CD4-positive, CD25-positive, alpha-beta regulatory T cell (primary cell): ENCODE results near the gene STX8. TPM values are rescaled to one million over a fixed set of nuclear protein-coding genes. Genes with fewer than 3 reads are reported as not detected.

Experiments
- ATAC-seq, 2 donors: fragments of 150-1000 bp; cut with Tn5 transposase; one replicate each; pipeline ENCODE4 v1.10.0; 2021; ENCODE audit warnings: low read depth in 2 of 2, moderate number of reproducible peaks in 2 of 2, moderate library complexity in 1 of 2
- DNase-seq, 3 donors: peaks; one replicate each; pipeline versions ENCODE4 v3.0.0 to v3.0.0-alpha.2; 2012 to 2022; ENCODE audit warnings: mixed read lengths in 1 of 3
- H3K27ac ChIP-seq: one replicate; pipeline ENCODE4 v1.7.0; 2013; ENCODE audit warnings: mild to moderate bottlenecking, low read length; ENCODE audit not compliant: insufficient read depth, poor library complexity, severe bottlenecking
- H3K27me3 ChIP-seq: one replicate; pipeline ENCODE4 v1.7.0; 2013; ENCODE audit warnings: low read length; ENCODE audit not compliant: control insufficient read depth, insufficient read depth
- H3K36me3 ChIP-seq: one replicate; pipeline ENCODE4 v1.7.0; 2013; ENCODE audit warnings: mild to moderate bottlenecking, low read length, moderate library complexity; ENCODE audit not compliant: control insufficient read depth, insufficient read depth
- H3K4me1 ChIP-seq: 2 replicates; pipeline ENCODE4 v1.7.0; 2013; ENCODE audit warnings: mild to moderate bottlenecking, low read length; ENCODE audit not compliant: insufficient read depth, control insufficient read depth, poor library complexity, severe bottlenecking
- H3K4me3 ChIP-seq: one replicate; pipeline ENCODE4 v1.7.0; 2013; ENCODE audit warnings: low read depth, mild to moderate bottlenecking, low read length, moderate library complexity
- H3K9me3 ChIP-seq, 2 experiments: 1 replicate in 1 of 2; 2 replicates in 1 of 2; pipeline ENCODE4 v1.7.0; 2013; ENCODE audit warnings: low read length in 2 of 2, mild to moderate bottlenecking in 1 of 2, moderate library complexity in 1 of 2; ENCODE audit not compliant: control insufficient read depth in 2 of 2
- H3K27ac Mint-ChIP-seq, 3 donors: one replicate each; pipeline ENCODE4 v1.8.0; 2020 to 2022; ENCODE audit warnings: mild to moderate bottlenecking in 3 of 3, mixed read lengths in 3 of 3, moderate library complexity in 2 of 3
- H3K27me3 Mint-ChIP-seq: one replicate; pipeline ENCODE4 v1.8.0; 2022; ENCODE audit warnings: mild to moderate bottlenecking, mixed read lengths
- H3K36me3 Mint-ChIP-seq: one replicate; pipeline ENCODE4 v1.8.0; 2020; ENCODE audit warnings: mixed read lengths
- H3K4me1 Mint-ChIP-seq, 4 donors: one replicate each; pipeline ENCODE4 v1.8.0; 2020 to 2022; ENCODE audit warnings: mixed read lengths in 4 of 4, mild to moderate bottlenecking in 1 of 4
- H3K4me3 Mint-ChIP-seq, 4 donors: one replicate each; pipeline ENCODE4 v1.8.0; 2020 to 2022; ENCODE audit warnings: mild to moderate bottlenecking in 4 of 4, mixed read lengths in 4 of 4, moderate library complexity in 3 of 4
- H3K9me3 Mint-ChIP-seq, 7 donors: one replicate each; pipeline ENCODE4 v1.8.0; 2020 to 2022; ENCODE audit warnings: mixed read lengths in 7 of 7, mild to moderate bottlenecking in 3 of 7, moderate library complexity in 2 of 7
- polyA plus RNA-seq, 4 donors: library from polyadenylated mRNA; unstranded; fragments of 300-500 nt; fragmentation: Illumina TruSeq; gene quantifications; one replicate each; pipeline ENCODE4 v1.2.3, GENCODE V29; 2021
- total RNA-seq: library from RNA; stranded (reverse); gene quantifications from one replicate; pipeline ENCODE4 v1.2.3, GENCODE V29; 2022

Gene STX8
- total and polyA plus RNA-seq, 5 donors from 2014 or later = 83.7 to 214 (median 170) TPM

DNA sequence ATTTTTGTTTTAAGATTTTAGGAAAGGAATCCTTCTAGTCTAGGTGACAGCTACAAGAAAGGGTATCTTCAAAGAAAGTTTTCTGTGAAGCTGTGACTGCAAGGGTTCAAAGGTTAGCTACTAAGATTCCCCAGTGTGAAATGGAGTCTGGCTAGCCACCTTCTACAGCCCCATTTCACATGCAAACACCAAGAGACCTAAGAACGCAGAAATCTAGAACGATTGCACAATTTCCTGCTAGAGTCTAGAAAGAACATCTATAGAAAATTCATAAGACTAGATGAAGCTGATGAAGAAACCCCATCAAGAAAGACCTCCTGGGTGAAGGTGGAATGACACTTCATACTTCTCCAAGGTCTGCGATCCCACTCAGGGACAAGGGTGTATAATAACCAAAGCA, 77.1 kb downstream of the STX8 start:
- H3K27ac Mint-ChIP-seq = no peak overlapping the region
- H3K9me3 Mint-ChIP-seq = peaks cover 0 to 1% (median 0%) of the 10 kb centered on the region in 7 donors

DNA sequence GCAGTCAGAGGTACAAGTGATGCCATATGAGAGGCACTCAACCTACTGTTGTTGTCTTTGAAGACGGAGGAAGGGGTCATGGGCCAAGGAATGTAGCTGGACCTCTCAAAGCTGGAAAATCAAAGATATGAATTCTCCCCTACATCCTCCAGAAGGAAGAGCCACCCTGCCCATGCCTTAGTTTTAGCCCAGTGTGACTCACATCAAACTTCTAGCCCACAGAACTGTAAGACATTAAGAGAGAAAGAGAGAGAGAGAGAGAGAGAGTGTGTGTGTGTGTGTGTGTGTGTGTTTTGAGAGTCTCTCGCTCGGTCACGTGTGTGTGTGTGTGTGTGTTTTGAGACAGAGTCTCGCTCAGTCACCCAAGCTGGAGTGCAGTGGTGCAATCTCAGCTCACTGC, 87.1 kb downstream of the STX8 start:
- Histone ChIP-seq H3K36me3 (peaks cover 15% of the 10 kb centered on the region), H3K4me1 (no peaks in the 10 kb centered on the region), H3K27me3 (no peaks in the 10 kb centered on the region), H3K4me3 (no peak overlapping the region), H3K27ac (no peak overlapping the region), H3K9me3 (no peaks in the 10 kb centered on the region)
- no peak overlapping the region for H3K4me3 Mint-ChIP-seq
- ATAC-seq = no peak
- peaks cover 0 to 2% (median 0%) of the 10 kb centered on the region in 7 donors for H3K9me3 Mint-ChIP-seq
- H3K36me3 Mint-ChIP-seq = peaks cover 67% of the 10 kb centered on the region
- H3K27me3 Mint-ChIP-seq = no peaks in the 10 kb centered on the region
- peak overlapping the region in 1 of 3 donors; percentile 68 for H3K27ac Mint-ChIP-seq
- peaks cover 0 to 6% (median 1%) of the 10 kb centered on the region in 4 donors for H3K4me1 Mint-ChIP-seq
- DNase-seq = no peak

More for the DNA sequence above, 77.1 kb downstream of the STX8 start:
- Histone ChIP-seq H3K27me3 (no peaks in the 10 kb centered on the region), H3K4me3 (no peak overlapping the region), H3K4me1 (no peaks in the 10 kb centered on the region), H3K36me3 (peaks cover 12% of the 10 kb centered on the region), H3K9me3 (no peaks in the 10 kb centered on the region), H3K27ac (no peak overlapping the region)
- Mint-ChIP-seq H3K27me3 (no peaks in the 10 kb centered on the region), H3K36me3 (peaks cover 34% of the 10 kb centered on the region), H3K4me1 (peaks cover 0 to 4% (median 0%) of the 10 kb centered on the region in 4 donors), H3K4me3 (no peak overlapping the region)
- DNase-seq (no peak), ATAC-seq (no peak)

DNA sequence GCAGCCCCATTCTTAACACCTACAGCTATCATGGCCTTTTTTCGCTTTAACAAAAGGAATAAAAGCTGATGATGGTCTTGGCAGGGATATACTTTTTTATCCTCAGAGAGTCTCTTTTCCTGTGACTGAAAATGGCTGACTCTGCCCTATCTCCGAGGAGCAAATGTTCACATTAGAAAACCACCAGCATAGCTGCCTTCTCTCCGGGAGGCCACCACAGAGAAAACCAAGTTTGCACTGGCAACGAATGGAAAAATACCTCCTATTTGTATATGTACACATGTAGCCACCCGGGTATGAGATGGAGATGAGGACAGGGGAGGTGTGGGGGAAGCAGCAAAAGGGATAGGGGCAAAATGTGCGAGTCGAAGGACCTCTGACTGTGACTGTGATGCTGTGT, 88.2 kb downstream of the STX8 start:
- Mint-ChIP-seq H3K27ac (peak overlapping the region in 1 of 3 donors; percentile 47), H3K36me3 (peaks cover 66% of the 10 kb centered on the region)

DNA sequence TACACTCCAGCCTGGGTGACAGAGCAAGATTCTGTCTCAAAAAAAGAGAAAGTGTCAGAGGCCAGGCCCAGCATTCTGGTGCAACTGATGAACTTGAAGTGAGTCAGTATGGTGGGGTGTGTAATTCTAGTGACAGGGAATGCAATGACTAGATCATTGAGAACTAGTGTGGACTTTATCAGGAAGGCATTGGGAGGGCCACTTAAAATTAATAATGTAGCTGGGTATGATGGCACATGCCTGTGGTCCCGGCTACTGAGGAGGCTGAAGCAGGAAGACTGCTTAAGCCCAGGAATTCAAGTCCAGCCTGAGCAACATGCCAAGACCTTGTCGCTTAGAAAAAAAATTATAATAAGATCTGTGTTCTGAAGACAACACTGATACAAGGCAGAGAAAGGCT, 90.8 kb downstream of the STX8 start:
- no peak overlapping the region for H3K27ac Mint-ChIP-seq
- Histone ChIP-seq H3K9me3 (no peaks in the 10 kb centered on the region), H3K36me3 (peaks cover 7% of the 10 kb centered on the region), H3K27ac (no peak overlapping the region), H3K4me1 (no peaks in the 10 kb centered on the region), H3K27me3 (no peaks in the 10 kb centered on the region), H3K4me3 (no peak overlapping the region)
- peaks cover 45% of the 10 kb centered on the region for H3K36me3 Mint-ChIP-seq
- ATAC-seq (no peak), DNase-seq (no peak)
- H3K4me3 Mint-ChIP-seq = no peak overlapping the region
- H3K4me1 Mint-ChIP-seq = peaks cover 0 to 6% (median 1%) of the 10 kb centered on the region in 4 donors
- H3K9me3 Mint-ChIP-seq = peaks cover 0 to 2% (median 0%) of the 10 kb centered on the region in 7 donors
- H3K27me3 Mint-ChIP-seq = no peaks in the 10 kb centered on the region

More for the DNA sequence above, 88.2 kb downstream of the STX8 start:
- no peaks in the 10 kb centered on the region for H3K27me3 ChIP-seq
- Mint-ChIP-seq H3K4me1 (peaks cover 0 to 6% (median 1%) of the 10 kb centered on the region in 4 donors), H3K4me3 (no peak overlapping the region), H3K9me3 (peaks cover 0 to 2% (median 0%) of the 10 kb centered on the region in 7 donors), H3K27me3 (no peaks in the 10 kb centered on the region)
- DNase-seq = no peak
- no peaks in the 10 kb centered on the region for H3K9me3 ChIP-seq
- no peak overlapping the region for H3K27ac ChIP-seq
- H3K4me3 ChIP-seq = no peak overlapping the region
- no peak for ATAC-seq
- H3K36me3 ChIP-seq = peaks cover 15% of the 10 kb centered on the region
- no peaks in the 10 kb centered on the region for H3K4me1 ChIP-seq

DNA sequence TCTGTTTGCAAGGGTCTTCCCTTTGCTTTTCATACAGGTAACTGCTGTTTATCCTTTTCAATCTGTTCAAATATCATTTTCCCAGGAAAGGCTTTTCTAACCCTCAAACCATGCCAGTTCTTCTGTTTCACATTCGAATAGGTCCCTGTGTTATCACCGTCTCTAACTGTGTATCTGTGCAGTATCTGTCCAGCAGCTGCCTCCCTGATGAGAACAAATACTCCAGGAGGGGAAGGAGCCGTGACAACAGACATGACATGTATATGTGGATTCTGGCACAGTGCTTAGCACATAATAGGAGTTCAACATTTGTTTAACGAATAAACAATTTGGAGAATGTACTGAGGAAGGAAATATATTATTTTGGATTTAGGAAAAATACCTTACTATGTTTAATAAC, 95.7 kb downstream of the STX8 start:
- ATAC-seq = no peak
- H3K9me3 ChIP-seq = no peaks in the 10 kb centered on the region
- Mint-ChIP-seq H3K27ac (no peak overlapping the region), H3K36me3 (peaks cover 33% of the 10 kb centered on the region), H3K9me3 (peaks cover 0 to 2% (median 0%) of the 10 kb centered on the region in 7 donors), H3K4me1 (peaks cover 5 to 9% (median 5%) of the 10 kb centered on the region in 4 donors), H3K27me3 (no peaks in the 10 kb centered on the region), H3K4me3 (no peak overlapping the region)
- H3K36me3 ChIP-seq = no peaks in the 10 kb centered on the region
- no peak for DNase-seq
- H3K27ac ChIP-seq = no peak overlapping the region
- H3K27me3 ChIP-seq = no peaks in the 10 kb centered on the region
- H3K4me3 ChIP-seq = no peak overlapping the region
- H3K4me1 ChIP-seq = no peaks in the 10 kb centered on the region

DNA sequence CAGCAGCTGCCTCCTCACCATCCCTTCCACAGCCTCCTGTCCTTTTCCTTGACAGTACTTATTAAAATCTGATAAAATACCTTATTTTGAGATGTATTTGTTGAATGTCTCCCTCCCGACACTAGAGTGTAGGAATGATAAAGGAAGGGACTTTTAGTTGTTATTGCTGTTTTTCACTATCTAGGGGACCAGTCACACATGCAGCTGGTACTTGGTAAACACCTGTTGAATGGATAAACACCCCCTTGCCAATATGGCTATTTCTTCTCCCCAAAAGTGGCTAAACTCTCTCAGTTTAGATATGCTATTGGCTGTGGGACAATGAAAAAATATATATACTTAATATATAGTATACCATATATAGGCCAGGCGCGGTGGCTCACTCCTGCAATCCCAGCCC, 96.7 kb downstream of the STX8 start:
- H3K27ac Mint-ChIP-seq = peak overlapping the region in 1 of 3 donors; percentile 63
- DNase-seq (no peak), ATAC-seq (no peak)
- H3K4me3 Mint-ChIP-seq = no peak overlapping the region
- H3K36me3 ChIP-seq = no peaks in the 10 kb centered on the region
- H3K4me1 ChIP-seq = no peaks in the 10 kb centered on the region
- H3K27ac ChIP-seq = no peak overlapping the region
- no peaks in the 10 kb centered on the region for H3K27me3 Mint-ChIP-seq
- peaks cover 4 to 8% (median 5%) of the 10 kb centered on the region in 4 donors for H3K4me1 Mint-ChIP-seq
- H3K27me3 ChIP-seq = no peaks in the 10 kb centered on the region
- peaks cover 28% of the 10 kb centered on the region for H3K36me3 Mint-ChIP-seq
- H3K9me3 Mint-ChIP-seq = no peaks in the 10 kb centered on the region
- H3K4me3 ChIP-seq = no peak overlapping the region
- no peaks in the 10 kb centered on the region for H3K9me3 ChIP-seq

DNA sequence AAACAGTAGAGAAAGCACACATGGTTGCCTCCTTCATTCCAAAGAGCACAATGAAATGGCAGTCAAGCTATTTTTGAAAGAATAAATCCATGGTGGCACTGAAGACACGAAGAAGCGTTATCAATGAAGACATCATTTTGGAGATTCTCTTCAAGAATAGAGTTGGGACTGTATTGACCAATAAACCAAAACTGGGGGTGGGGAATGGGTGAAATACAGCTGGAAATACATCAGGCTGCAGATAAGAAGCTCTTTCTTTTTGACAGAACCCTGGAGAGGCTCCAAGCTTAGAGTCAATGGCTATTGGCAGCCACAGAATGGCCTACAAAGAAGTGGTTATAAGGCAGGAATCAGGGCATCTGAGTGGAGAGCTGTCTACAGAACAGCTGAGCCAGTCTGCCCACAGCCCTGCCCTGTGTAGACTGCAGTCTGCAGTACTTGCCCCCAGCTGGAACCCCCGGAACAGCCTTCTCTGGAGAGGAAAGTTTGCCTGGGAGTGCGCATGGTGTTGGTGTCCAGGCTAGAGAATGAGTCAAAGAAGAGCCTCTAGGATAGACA, 100.4 kb downstream of the STX8 start:
- ATAC-seq (no peak), DNase-seq (no peak)
- peaks cover 19% of the 10 kb centered on the region for H3K36me3 Mint-ChIP-seq
- no peaks in the 10 kb centered on the region for H3K27me3 Mint-ChIP-seq
- peak overlapping the region in 1 of 3 donors; percentile 49 for H3K27ac Mint-ChIP-seq
- H3K27me3 ChIP-seq = no peaks in the 10 kb centered on the region
- no peaks in the 10 kb centered on the region for H3K36me3 ChIP-seq
- H3K4me3 ChIP-seq = no peak overlapping the region
- no peak overlapping the region for H3K27ac ChIP-seq
- no peak overlapping the region for H3K4me3 Mint-ChIP-seq
- H3K9me3 ChIP-seq = no peaks in the 10 kb centered on the region
- no peaks in the 10 kb centered on the region for H3K9me3 Mint-ChIP-seq
- peaks cover 12% of the 10 kb centered on the region for H3K4me1 ChIP-seq
- H3K4me1 Mint-ChIP-seq = peaks cover 8 to 27% (median 20%) of the 10 kb centered on the region in 4 donors

DNA sequence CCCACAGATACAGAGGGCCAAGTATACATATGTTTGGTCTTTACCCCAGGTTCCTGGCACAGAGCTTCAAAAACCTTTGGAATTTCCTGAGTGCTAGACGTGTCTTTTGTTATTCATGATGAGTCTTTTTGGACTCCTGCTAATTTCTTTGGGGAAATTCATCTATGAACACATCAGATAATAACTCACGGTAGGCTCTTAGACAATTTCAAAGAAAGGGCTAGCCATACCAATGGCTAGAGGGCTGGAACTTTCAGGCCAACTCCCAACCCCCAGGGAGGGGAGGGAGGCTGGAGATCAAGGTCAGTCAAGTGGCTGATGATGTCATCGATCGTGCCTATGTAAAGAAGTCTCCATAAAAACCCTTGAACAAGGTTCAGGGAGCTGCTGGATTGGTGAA, 101.9 kb downstream of the STX8 start:
- Histone ChIP-seq H3K4me1 (peaks cover 25% of the 10 kb centered on the region), H3K27me3 (no peaks in the 10 kb centered on the region), H3K9me3 (no peaks in the 10 kb centered on the region), H3K36me3 (no peaks in the 10 kb centered on the region), H3K4me3 (no peak overlapping the region), H3K27ac (no peak overlapping the region)
- DNase-seq = no peak
- no peak for ATAC-seq
- Mint-ChIP-seq H3K36me3 (peaks cover 23% of the 10 kb centered on the region), H3K9me3 (no peaks in the 10 kb centered on the region), H3K4me3 (no peak overlapping the region), H3K27me3 (no peaks in the 10 kb centered on the region), H3K4me1 (peaks cover 12 to 41% (median 30%) of the 10 kb centered on the region in 4 donors), H3K27ac (peak overlapping the region in 2 of 3 donors; percentile 49 to 66)
